ENCODE measurements around the gene LMAN2. TPM values are rescaled to one million over a fixed set of nuclear protein-coding genes. Genes with fewer than 3 reads are reported as not detected.

The LMAN2 gene
- total RNA-seq, 1 experiment from 2014 or later, result 106 TPM

- no peak overlapping the region for H2AK5ac ChIP-seq (ENCODE audit: insufficient read length, low read length)
- H2AFZ ChIP-seq (ENCODE audit: low read length), result no peak overlapping the region
- H3K36me3 Mint-ChIP-seq (ENCODE audit: insufficient read depth in 1 of 3, low read depth in 3 of 3), result no peaks in the 10 kb centered on the region
- H2BK5ac ChIP-seq (ENCODE audit: insufficient read length, low read length), result no peak overlapping the region
- no peak overlapping the region for H3K14ac ChIP-seq (ENCODE audit: insufficient read depth, low read length)
- no peak overlapping the region for H2BK120ac ChIP-seq (ENCODE audit: low read depth, low read length, poor library complexity, severe bottlenecking)
- no peak overlapping the region for H3K23ac ChIP-seq (ENCODE audit: insufficient read length, low read depth, low read length)
- no peaks in the 10 kb centered on the region for H3K79me1 ChIP-seq (ENCODE audit: insufficient read depth, low read depth, low read length, poor library complexity, severe bottlenecking)
- no peak overlapping the region for H3K27ac ChIP-seq (ENCODE audit: insufficient read length, low read depth, low read length)
- H3K4me1 ChIP-seq (ENCODE audit: insufficient read depth, low read length), result no peaks in the 10 kb centered on the region
- H3K4me3 Mint-ChIP-seq, result no peak overlapping the region
- no peak overlapping the region for H3K9ac ChIP-seq (ENCODE audit: extremely low read depth, insufficient read length, low read length)
- no peak overlapping the region for H3K56ac ChIP-seq (ENCODE audit: insufficient read length, low read depth, low read length)
- TF ChIP-seq, protein P1, sequence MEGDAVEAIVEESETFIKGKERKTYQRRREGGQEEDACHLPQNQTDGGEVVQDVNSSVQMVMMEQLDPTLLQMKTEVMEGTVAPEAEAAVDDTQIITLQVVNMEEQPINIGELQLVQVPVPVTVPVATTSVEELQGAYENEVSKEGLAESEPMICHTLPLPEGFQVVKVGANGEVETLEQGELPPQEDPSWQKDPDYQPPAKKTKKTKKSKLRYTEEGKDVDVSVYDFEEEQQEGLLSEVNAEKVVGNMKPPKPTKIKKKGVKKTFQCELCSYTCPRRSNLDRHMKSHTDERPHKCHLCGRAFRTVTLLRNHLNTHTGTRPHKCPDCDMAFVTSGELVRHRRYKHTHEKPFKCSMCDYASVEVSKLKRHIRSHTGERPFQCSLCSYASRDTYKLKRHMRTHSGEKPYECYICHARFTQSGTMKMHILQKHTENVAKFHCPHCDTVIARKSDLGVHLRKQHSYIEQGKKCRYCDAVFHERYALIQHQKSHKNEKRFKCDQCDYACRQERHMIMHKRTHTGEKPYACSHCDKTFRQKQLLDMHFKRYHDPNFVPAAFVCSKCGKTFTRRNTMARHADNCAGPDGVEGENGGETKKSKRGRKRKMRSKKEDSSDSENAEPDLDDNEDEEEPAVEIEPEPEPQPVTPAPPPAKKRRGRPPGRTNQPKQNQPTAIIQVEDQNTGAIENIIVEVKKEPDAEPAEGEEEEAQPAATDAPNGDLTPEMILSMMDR (conservative IDR thresholded peaks at IDR 0.05), result no peak
- no peak overlapping the region for H2BK20ac ChIP-seq (ENCODE audit: low read depth, low read length, poor library complexity, severe bottlenecking)
- H3K9me3 ChIP-seq (ENCODE audit: control insufficient read depth, low read depth, low read length), result no peaks in the 10 kb centered on the region
- no peak overlapping the region for H3K4ac ChIP-seq (ENCODE audit: low read depth, low read length)
- no peak overlapping the region for H3K18ac ChIP-seq (ENCODE audit: insufficient read length, low read depth, low read length)
- no peak overlapping the region for H3K4me2 ChIP-seq (ENCODE audit: insufficient read depth, insufficient read length, low read length)
- no peaks in the 10 kb centered on the region for H3K23me2 ChIP-seq (ENCODE audit: insufficient read length, low read depth, low read length, poor library complexity, severe bottlenecking)
- no peak overlapping the region; a peak in 1 of 7 replicates for H3K27ac Mint-ChIP-seq
- H3T11ph ChIP-seq (ENCODE audit: low read length), result no peak overlapping the region
- H3K4me1 Mint-ChIP-seq, result peaks cover 13 to 15% of the 10 kb centered on the region in 2 experiments
- DNase-seq, result no peak
- WGBS (ENCODE audit: extremely low coverage, insufficient read length, low lambda C conversion rate), result no CpG with 5 or more reads among the region's 9 CpGs
- H2BK12ac ChIP-seq (ENCODE audit: insufficient read length, low read depth, low read length), result no peak overlapping the region
- H3K27me3 Mint-ChIP-seq (ENCODE audit: low read depth), result peaks cover 60% of the 10 kb centered on the region
- H3K9me3 Mint-ChIP-seq, result no peaks in the 10 kb centered on the region; a peak in 1 of 5 replicates
- no peak overlapping the region for H4K91ac ChIP-seq (ENCODE audit: insufficient read length, low read depth, low read length)
- H2BK15ac ChIP-seq (ENCODE audit: low read depth, low read length), result no peak overlapping the region
- H3K79me2 ChIP-seq (ENCODE audit: insufficient read depth, low read length), result no peaks in the 10 kb centered on the region
- H4K5ac ChIP-seq (ENCODE audit: insufficient read length, low read depth, low read length), result no peak overlapping the region
- no peak overlapping the region for H4K8ac ChIP-seq (replicated peaks; ENCODE audit: insufficient read length, low read depth, low read length)
- no peaks in the 10 kb centered on the region; the same call in 1 of the 2 replicates for H3K27me3 ChIP-seq (ENCODE audit: insufficient read depth, low read length)
- H4K20me1 ChIP-seq (ENCODE audit: control insufficient read depth, insufficient read depth, insufficient read length), result no peaks in the 10 kb centered on the region
These were observed 31.7 kb upstream of the LMAN2 start for GRCh38 chr5:177383181-177383580.
